ENCODE measurements around the gene KLHL30.

The KLHL30 gene

DNA sequence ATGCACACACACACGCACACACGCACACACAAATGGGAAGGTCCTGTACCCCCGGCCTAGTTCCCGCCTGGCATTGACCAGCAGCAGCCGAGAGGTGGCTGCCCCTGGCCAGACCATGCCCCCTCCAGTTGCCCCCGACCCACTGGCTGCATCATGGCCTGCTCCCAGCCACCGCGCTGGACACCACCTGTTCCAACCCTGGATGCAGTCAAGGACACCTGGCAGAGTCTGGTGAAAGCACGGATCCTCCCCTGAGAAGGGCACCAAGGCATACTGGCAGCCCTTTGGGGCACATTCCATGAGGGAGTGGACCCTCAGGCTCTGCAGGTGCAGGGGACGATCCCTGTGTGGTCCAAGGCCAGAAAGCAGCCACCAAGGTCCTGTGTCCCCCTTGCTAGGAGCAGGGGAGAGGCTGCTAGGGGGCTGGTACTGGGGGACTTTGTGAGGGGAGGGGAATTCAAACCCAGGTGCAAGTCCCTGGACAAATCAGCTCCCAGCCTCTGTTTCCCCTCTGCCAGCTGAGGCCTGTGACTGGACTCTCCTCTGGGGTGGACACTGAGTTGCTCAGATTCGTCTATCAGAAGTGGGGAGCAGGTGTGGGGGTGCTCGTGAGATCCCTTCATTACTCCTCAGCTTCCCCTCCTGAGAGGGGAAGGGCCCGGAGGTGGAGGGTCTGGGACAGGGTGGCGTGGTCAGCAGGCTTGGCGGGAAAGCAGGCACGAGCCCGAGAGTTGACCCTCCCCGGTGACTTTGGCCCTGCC is 34.8 kb upstream of the KLHL30 start:
- TF ChIP-seq TCF4 (CRISPR knock-in tag; IDR thresholded peaks at IDR 0.05; ENCODE audit: borderline replicate concordance): no peak
- TF ChIP-seq ZFP30 (CRISPR knock-in tag; IDR thresholded peaks at IDR 0.05): no peak
- TF ChIP-seq GLIS3 (CRISPR knock-in tag; IDR thresholded peaks at IDR 0.05): no peak
- TF ChIP-seq, protein P1, sequence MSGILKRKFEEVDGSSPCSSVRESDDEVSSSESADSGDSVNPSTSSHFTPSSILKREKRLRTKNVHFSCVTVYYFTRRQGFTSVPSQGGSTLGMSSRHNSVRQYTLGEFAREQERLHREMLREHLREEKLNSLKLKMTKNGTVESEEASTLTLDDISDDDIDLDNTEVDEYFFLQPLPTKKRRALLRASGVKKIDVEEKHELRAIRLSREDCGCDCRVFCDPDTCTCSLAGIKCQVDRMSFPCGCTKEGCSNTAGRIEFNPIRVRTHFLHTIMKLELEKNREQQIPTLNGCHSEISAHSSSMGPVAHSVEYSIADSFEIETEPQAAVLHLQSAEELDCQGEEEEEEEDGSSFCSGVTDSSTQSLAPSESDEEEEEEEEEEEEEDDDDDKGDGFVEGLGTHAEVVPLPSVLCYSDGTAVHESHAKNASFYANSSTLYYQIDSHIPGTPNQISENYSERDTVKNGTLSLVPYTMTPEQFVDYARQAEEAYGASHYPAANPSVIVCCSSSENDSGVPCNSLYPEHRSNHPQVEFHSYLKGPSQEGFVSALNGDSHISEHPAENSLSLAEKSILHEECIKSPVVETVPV (CRISPR knock-in tag; IDR thresholded peaks at IDR 0.05): no peak
- no peak for TF ChIP-seq ZNF565 (CRISPR knock-in tag; conservative IDR thresholded peaks at IDR 0.05; ENCODE audit: low read depth)
- no peak for TF ChIP-seq POU6F1 (CRISPR knock-in tag; IDR thresholded peaks at IDR 0.05; ENCODE audit: borderline replicate concordance, low read depth)
- no peak for TF ChIP-seq ZNF8 (CRISPR knock-in tag; IDR thresholded peaks at IDR 0.05)
- TF ChIP-seq ARNTL (CRISPR knock-in tag; IDR thresholded peaks at IDR 0.05; ENCODE audit: borderline replicate concordance, low read depth): no peak
- no peak for TF ChIP-seq ZC3H10 (CRISPR knock-in tag; IDR thresholded peaks at IDR 0.05)
- TF ChIP-seq, protein P2, sequence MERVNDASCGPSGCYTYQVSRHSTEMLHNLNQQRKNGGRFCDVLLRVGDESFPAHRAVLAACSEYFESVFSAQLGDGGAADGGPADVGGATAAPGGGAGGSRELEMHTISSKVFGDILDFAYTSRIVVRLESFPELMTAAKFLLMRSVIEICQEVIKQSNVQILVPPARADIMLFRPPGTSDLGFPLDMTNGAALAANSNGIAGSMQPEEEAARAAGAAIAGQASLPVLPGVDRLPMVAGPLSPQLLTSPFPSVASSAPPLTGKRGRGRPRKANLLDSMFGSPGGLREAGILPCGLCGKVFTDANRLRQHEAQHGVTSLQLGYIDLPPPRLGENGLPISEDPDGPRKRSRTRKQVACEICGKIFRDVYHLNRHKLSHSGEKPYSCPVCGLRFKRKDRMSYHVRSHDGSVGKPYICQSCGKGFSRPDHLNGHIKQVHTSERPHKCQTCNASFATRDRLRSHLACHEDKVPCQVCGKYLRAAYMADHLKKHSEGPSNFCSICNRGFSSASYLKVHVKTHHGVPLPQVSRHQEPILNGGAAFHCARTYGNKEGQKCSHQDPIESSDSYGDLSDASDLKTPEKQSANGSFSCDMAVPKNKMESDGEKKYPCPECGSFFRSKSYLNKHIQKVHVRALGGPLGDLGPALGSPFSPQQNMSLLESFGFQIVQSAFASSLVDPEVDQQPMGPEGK (CRISPR knock-in tag; IDR thresholded peaks at IDR 0.05; ENCODE audit: borderline replicate concordance): no peak
- TF ChIP-seq OSR1 (CRISPR knock-in tag; IDR thresholded peaks at IDR 0.05): no peak
- TF ChIP-seq, protein P3, sequence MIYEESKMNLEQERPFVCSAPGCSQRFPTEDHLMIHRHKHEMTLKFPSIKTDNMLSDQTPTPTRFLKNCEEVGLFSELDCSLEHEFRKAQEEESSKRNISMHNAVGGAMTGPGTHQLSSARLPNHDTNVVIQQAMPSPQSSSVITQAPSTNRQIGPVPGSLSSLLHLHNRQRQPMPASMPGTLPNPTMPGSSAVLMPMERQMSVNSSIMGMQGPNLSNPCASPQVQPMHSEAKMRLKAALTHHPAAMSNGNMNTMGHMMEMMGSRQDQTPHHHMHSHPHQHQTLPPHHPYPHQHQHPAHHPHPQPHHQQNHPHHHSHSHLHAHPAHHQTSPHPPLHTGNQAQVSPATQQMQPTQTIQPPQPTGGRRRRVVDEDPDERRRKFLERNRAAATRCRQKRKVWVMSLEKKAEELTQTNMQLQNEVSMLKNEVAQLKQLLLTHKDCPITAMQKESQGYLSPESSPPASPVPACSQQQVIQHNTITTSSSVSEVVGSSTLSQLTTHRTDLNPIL (CRISPR knock-in tag; IDR thresholded peaks at IDR 0.05; ENCODE audit: low read depth): no peak
- no peak for TF ChIP-seq PPARA (CRISPR knock-in tag; IDR thresholded peaks at IDR 0.05; ENCODE audit: borderline replicate concordance)
- no peak for TF ChIP-seq ZNF70 (CRISPR knock-in tag; IDR thresholded peaks at IDR 0.05)
- no peak for TF ChIP-seq TOX (CRISPR knock-in tag; IDR thresholded peaks at IDR 0.05; ENCODE audit: borderline replicate concordance)
- TF ChIP-seq CSDC2 (CRISPR knock-in tag; IDR thresholded peaks at IDR 0.05): no peak
- no peak for TF ChIP-seq RARB (CRISPR knock-in tag; IDR thresholded peaks at IDR 0.05)
- TF ChIP-seq, protein P4, sequence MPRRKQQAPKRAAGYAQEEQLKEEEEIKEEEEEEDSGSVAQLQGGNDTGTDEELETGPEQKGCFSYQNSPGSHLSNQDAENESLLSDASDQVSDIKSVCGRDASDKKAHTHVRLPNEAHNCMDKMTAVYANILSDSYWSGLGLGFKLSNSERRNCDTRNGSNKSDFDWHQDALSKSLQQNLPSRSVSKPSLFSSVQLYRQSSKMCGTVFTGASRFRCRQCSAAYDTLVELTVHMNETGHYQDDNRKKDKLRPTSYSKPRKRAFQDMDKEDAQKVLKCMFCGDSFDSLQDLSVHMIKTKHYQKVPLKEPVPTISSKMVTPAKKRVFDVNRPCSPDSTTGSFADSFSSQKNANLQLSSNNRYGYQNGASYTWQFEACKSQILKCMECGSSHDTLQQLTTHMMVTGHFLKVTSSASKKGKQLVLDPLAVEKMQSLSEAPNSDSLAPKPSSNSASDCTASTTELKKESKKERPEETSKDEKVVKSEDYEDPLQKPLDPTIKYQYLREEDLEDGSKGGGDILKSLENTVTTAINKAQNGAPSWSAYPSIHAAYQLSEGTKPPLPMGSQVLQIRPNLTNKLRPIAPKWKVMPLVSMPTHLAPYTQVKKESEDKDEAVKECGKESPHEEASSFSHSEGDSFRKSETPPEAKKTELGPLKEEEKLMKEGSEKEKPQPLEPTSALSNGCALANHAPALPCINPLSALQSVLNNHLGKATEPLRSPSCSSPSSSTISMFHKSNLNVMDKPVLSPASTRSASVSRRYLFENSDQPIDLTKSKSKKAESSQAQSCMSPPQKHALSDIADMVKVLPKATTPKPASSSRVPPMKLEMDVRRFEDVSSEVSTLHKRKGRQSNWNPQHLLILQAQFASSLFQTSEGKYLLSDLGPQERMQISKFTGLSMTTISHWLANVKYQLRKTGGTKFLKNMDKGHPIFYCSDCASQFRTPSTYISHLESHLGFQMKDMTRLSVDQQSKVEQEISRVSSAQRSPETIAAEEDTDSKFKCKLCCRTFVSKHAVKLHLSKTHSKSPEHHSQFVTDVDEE (CRISPR knock-in tag; IDR thresholded peaks at IDR 0.05): no peak
- TF ChIP-seq BACH2 (CRISPR knock-in tag; IDR thresholded peaks at IDR 0.05; ENCODE audit: borderline replicate concordance): no peak
- ATAC-seq: no peak

DNA sequence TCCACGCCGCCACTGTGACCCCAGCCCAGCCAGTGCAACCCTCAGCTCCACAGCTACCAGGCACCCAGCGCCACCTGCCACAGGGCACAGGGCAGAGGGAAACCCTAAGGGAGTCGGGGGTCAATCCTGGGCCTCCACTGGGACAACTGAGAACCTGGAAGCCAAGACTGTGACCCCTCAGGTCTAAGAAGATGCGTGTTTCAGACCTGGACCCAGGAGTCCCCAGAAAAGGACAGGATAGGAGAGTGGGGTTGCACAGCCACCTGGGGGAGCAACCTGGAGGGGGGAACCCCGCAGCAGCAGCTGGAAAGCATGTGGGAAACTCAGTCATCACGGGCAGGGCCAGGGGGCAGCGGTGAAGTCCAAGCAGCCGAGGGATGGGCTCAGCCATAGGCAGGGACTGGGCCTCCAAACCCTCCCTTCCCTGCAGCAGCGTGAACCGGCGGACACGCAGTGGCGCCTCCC is 34.2 kb upstream of the KLHL30 start:
- TF ChIP-seq GLIS3 (CRISPR knock-in tag; IDR thresholded peaks at IDR 0.05) (no peak), BACH2 (CRISPR knock-in tag; IDR thresholded peaks at IDR 0.05; ENCODE audit: borderline replicate concordance) (no peak), TCF4 (CRISPR knock-in tag; IDR thresholded peaks at IDR 0.05; ENCODE audit: borderline replicate concordance) (no peak), SNAI2 (CRISPR knock-in tag; IDR thresholded peaks at IDR 0.05) (no peak), ZNF70 (CRISPR knock-in tag; IDR thresholded peaks at IDR 0.05) (no peak), RARB (CRISPR knock-in tag; IDR thresholded peaks at IDR 0.05) (no peak), ZFP3 (CRISPR knock-in tag; IDR thresholded peaks at IDR 0.05) (no peak)
- ATAC-seq: no peak

All from SK-N-SH treated with all-trans-retinoic acid at 6 μM for 48 hours (cell line).